Right atrium auricular region (tissue), 2 donors: ENCODE measurements around the gene GGPS1. TPM values are rescaled to one million over a fixed set of nuclear protein-coding genes. Genes with fewer than 3 reads are reported as not detected.

Experiments
- DNase-seq: peaks from one replicate; pipeline ENCODE4 v3.0.0-alpha.2; 2019; ENCODE audit warnings: low spot score
- H3K27ac ChIP-seq, 2 donors: fragments of 200-600 bp; sonication (generic); 1 replicate in 1 of 2; 2 replicates in 1 of 2; pipeline ENCODE4 v1.5.1; 2016 to 2019
- H3K27me3 ChIP-seq, 2 donors: fragments of 200-600 bp; sonication (generic); one replicate each; pipeline versions ENCODE4 v1.5.1 to v1.6.0; 2017 to 2019
- H3K36me3 ChIP-seq: fragments of 200-600 bp; sonication (generic); one replicate; pipeline ENCODE4 v1.5.1; 2016
- H3K4me1 ChIP-seq, 2 donors: fragments of 200-600 bp; sonication (generic); one replicate each; pipeline versions ENCODE4 v1.5.1 to v1.6.0; 2017 to 2019
- H3K4me3 ChIP-seq, 2 donors: fragments of 200-600 bp; sonication (generic); 1 replicate in 1 of 2; 2 replicates in 1 of 2; pipeline ENCODE4 v1.5.1; 2017 to 2019; ENCODE audit warnings: mild to moderate bottlenecking in 1 of 2, moderate library complexity in 1 of 2
- H3K9me3 ChIP-seq, 2 donors: fragments of 200-600 bp; sonication (generic); one replicate each; pipeline ENCODE4 v1.5.1; 2019
- total RNA-seq, 2 donors: library from RNA; depleted of rRNA; stranded (reverse); fragments of >200 nt; gene quantifications; one replicate each; pipeline ENCODE4 v1.1.0, GENCODE V29; 2016
- TF ChIP-seq, protein P1 (sequence below), 2 donors: fragments of 200-600 bp; sonication (generic); IDR thresholded peaks; one replicate each; pipeline ENCODE4 v1.5.1; 2019; ENCODE audit warnings: antibody characterized with exemption in 2 of 2

The GGPS1 gene
- total RNA-seq, 2 donors from 2014 or later, result 13.4 to 18.9 TPM

DNA sequence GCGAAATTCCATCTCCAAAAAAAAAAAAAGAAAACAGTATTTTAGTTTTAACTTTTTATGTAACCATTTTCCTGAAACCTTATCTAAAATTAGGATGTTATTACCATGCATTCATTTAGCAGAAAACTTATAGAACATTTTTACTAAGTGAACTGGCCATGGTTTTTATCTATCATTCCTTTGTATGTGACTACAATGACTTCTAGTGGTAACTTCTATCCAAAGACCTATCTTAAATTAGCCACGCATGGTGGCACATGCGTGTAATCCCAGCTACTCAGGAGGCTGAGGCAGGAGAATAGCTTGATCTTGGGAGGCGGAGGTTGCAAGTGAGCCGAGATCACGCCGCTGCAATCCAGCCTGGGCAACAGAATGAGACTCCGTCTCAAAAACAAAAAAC is 11.4 kb downstream of the GGPS1 start:
- H3K4me3 ChIP-seq, result no peak overlapping the region
- peaks cover 0 to 13% of the 10 kb centered on the region in 2 donors for H3K4me1 ChIP-seq
- H3K27me3 ChIP-seq, result no peaks in the 10 kb centered on the region
- TF ChIP-seq, protein P1, sequence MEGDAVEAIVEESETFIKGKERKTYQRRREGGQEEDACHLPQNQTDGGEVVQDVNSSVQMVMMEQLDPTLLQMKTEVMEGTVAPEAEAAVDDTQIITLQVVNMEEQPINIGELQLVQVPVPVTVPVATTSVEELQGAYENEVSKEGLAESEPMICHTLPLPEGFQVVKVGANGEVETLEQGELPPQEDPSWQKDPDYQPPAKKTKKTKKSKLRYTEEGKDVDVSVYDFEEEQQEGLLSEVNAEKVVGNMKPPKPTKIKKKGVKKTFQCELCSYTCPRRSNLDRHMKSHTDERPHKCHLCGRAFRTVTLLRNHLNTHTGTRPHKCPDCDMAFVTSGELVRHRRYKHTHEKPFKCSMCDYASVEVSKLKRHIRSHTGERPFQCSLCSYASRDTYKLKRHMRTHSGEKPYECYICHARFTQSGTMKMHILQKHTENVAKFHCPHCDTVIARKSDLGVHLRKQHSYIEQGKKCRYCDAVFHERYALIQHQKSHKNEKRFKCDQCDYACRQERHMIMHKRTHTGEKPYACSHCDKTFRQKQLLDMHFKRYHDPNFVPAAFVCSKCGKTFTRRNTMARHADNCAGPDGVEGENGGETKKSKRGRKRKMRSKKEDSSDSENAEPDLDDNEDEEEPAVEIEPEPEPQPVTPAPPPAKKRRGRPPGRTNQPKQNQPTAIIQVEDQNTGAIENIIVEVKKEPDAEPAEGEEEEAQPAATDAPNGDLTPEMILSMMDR (IDR thresholded peaks at IDR 0.05), result no peak
- peaks cover 54% of the 10 kb centered on the region for H3K36me3 ChIP-seq
- H3K9me3 ChIP-seq, result no peaks in the 10 kb centered on the region
- DNase-seq, result no peak
- no peak overlapping the region for H3K27ac ChIP-seq

DNA sequence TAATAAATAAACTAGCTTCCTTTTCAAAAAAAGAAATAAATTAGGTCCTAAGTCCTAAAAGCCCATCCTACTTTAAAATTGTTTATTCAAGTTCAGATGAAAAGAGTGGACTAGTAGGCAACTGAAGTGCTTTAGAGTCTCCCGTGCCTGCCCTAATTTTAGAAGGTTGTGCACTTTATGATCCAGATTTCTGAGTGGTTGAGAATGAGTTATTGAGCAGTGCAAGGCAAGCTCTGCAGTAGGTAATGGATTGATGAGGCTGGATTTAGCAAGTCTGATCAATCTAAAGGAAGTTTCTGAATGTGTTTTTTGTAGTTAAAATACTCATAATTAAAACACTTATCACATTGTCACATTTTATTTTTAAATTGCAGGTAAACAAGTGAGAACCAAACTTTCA is 13.0 kb downstream of the GGPS1 start:
- H3K36me3 ChIP-seq, result peaks cover 43% of the 10 kb centered on the region
- H3K9me3 ChIP-seq, result no peaks in the 10 kb centered on the region
- H3K27me3 ChIP-seq, result no peaks in the 10 kb centered on the region
- peaks cover 0 to 10% of the 10 kb centered on the region in 2 donors for H3K4me1 ChIP-seq
- H3K27ac ChIP-seq, result no peak overlapping the region
- TF ChIP-seq, protein P1 (IDR thresholded peaks at IDR 0.05), result no peak
- H3K4me3 ChIP-seq, result no peak overlapping the region
- no peak for DNase-seq

DNA sequence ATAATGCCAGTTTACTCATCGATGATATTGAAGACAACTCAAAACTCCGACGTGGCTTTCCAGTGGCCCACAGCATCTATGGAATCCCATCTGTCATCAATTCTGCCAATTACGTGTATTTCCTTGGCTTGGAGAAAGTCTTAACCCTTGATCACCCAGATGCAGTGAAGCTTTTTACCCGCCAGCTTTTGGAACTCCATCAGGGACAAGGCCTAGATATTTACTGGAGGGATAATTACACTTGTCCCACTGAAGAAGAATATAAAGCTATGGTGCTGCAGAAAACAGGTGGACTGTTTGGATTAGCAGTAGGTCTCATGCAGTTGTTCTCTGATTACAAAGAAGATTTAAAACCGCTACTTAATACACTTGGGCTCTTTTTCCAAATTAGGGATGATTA is 13.7 kb downstream of the GGPS1 start:
- Histone ChIP-seq H3K27me3 (no peaks in the 10 kb centered on the region), H3K4me1 (peaks cover 0 to 3% of the 10 kb centered on the region in 2 donors), H3K9me3 (no peaks in the 10 kb centered on the region), H3K36me3 (peaks cover 36% of the 10 kb centered on the region), H3K27ac (no peak overlapping the region), H3K4me3 (no peak overlapping the region)
- no peak for DNase-seq
- TF ChIP-seq, protein P1 (IDR thresholded peaks at IDR 0.05), result no peak

DNA sequence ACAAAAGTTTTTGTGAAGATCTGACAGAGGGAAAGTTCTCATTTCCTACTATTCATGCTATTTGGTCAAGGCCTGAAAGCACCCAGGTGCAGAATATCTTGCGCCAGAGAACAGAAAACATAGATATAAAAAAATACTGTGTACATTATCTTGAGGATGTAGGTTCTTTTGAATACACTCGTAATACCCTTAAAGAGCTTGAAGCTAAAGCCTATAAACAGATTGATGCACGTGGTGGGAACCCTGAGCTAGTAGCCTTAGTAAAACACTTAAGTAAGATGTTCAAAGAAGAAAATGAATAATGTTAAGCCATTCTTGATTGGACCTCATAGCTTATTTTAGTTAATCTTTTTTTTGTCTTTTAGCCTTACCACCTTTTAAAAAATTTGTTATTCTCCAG is 14.1 kb downstream of the GGPS1 start:
- TF ChIP-seq, protein P1 (IDR thresholded peaks at IDR 0.05), result no peak

DNA sequence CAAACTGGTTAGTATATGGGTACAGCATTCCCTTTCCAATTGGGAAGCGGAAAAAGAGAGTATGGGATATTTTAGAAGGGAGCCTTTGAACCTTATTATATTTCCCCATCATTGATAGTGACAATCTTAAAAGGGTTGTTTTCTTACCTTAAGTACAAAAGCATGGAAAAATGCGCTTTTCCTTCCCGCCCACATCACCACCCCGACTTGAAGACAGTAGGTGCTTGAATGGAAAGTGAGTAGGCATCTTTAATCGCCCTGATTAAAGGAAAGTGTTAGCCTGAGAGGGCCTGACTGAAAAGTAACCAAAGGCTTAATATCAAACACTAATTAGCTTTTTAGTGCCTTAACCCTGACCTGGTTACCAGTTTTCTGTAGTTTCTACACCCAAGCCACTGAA is 15.4 kb downstream of the GGPS1 start:
- TF ChIP-seq, protein P1 (IDR thresholded peaks at IDR 0.05), result no peak
- Histone ChIP-seq H3K27ac (no peak overlapping the region), H3K4me1 (no peaks in the 10 kb centered on the region), H3K36me3 (peaks cover 22% of the 10 kb centered on the region), H3K4me3 (no peak overlapping the region), H3K27me3 (no peaks in the 10 kb centered on the region), H3K9me3 (no peaks in the 10 kb centered on the region)
- no peak for DNase-seq

More for the DNA sequence above, 14.1 kb downstream of the GGPS1 start:
- H3K9me3 ChIP-seq, result no peaks in the 10 kb centered on the region
- H3K4me3 ChIP-seq, result no peak overlapping the region
- no peaks in the 10 kb centered on the region for H3K4me1 ChIP-seq
- DNase-seq, result no peak
- H3K27ac ChIP-seq, result no peak overlapping the region
- no peaks in the 10 kb centered on the region for H3K27me3 ChIP-seq
- H3K36me3 ChIP-seq, result peaks cover 35% of the 10 kb centered on the region

DNA sequence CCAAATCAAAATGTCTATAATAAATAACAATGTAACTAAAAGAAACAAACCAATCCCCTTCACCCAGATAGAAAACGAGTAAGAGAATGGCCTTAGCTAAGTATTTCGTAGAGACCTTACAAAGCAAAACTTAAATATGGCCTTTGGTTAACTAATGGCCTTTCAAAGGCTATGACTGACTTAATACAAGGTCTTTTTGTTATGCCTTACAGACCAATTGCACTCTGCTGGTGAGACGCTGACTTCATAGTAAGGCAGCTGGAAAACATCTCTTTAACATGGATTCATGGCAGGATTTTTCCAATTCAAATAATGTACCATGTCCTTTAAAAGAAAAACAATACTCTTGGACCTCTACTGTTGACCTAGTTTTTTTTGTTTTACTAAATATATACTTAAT is 23.1 kb downstream of the GGPS1 start:
- TF ChIP-seq, protein P1 (IDR thresholded peaks at IDR 0.05), result no peak
- no peaks in the 10 kb centered on the region for H3K36me3 ChIP-seq
- no peak for DNase-seq

More for the DNA sequence above, 23.1 kb downstream of the GGPS1 start:
- H3K27ac ChIP-seq, result no peak overlapping the region
- H3K9me3 ChIP-seq, result no peaks in the 10 kb centered on the region
- no peak overlapping the region for H3K4me3 ChIP-seq
- no peaks in the 10 kb centered on the region for H3K27me3 ChIP-seq
- no peaks in the 10 kb centered on the region for H3K4me1 ChIP-seq
